ENCODE data around the gene EEF1AKMT4. TPM values are rescaled to one million over a fixed set of nuclear protein-coding genes. Genes with fewer than 3 reads are reported as not detected.
"Not testable (repeated sequence)": the region's sequence is repeated elsewhere in the genome, so short reads cannot be mapped to it uniquely, and the experiment has no call there.

The EEF1AKMT4 gene
- total RNA-seq, 1 donor from 2014 or later, result 4.0 TPM

- DNase-seq (ENCODE audit: low spot score), result no peak
Measured at GRCh38 chr3:184259878-184260723, 10.6 kb downstream of the EEF1AKMT4 start.

- no peak for DNase-seq (ENCODE audit: low spot score)
Measured at GRCh38 chr3:184260724-184261269, 11.3 kb downstream of the EEF1AKMT4 start.

GRCh38 chr3:184261270-184261853, 11.9 kb downstream of the EEF1AKMT4 start, which contains the start of gene CAMK2N2:
TSS of gene CAMK2N2 (minus strand) at chr3:184261553. CDS start at chr3:184261285, 268 bp downstream.
- DNase-seq (ENCODE audit: low spot score), result no peak

GRCh38 chr3:184261854-184262763, 12.6 kb downstream of the EEF1AKMT4 start:
- no peak for DNase-seq (ENCODE audit: low spot score)

GRCh38 chr3:184262764-184263179, 13.3 kb downstream of the EEF1AKMT4 start:
- DNase-seq (ENCODE audit: low spot score), result no peak

GRCh38 chr3:184267249-184267648, 17.8 kb downstream of the EEF1AKMT4 start:
- not testable (repeated sequence) for DNase-seq (ENCODE audit: low spot score)

GRCh38 chr3:184272269-184272668, 22.8 kb downstream of the EEF1AKMT4 start:
- no peak for DNase-seq (ENCODE audit: low spot score)

- no peak for DNase-seq (ENCODE audit: low spot score)
Measured at GRCh38 chr3:184275381-184275701, 25.9 kb downstream of the EEF1AKMT4 start.

- DNase-seq (ENCODE audit: low spot score), result no peak
Measured at GRCh38 chr3:184275961-184276910, 26.8 kb downstream of the EEF1AKMT4 start, which contains the start of gene ECE2. TSS of gene ECE2 (plus strand) at chr3:184276022. CDS start at chr3:184276154, 132 bp downstream.

GRCh38 chr3:184277366-184277765, 27.9 kb downstream of the EEF1AKMT4 start:
- no peak for DNase-seq (ENCODE audit: low spot score)

- DNase-seq (ENCODE audit: low spot score), result no peak
Measured at GRCh38 chr3:184282941-184283340, 33.5 kb downstream of the EEF1AKMT4 start.

GRCh38 chr3:184283681-184284080, 34.2 kb downstream of the EEF1AKMT4 start:
- no peak for DNase-seq (ENCODE audit: low spot score)

- DNase-seq (ENCODE audit: low spot score), result no peak
Measured at GRCh38 chr3:184284696-184285095, 35.2 kb downstream of the EEF1AKMT4 start.

GRCh38 chr3:184289426-184289938, 40.0 kb downstream of the EEF1AKMT4 start:
- no peak for DNase-seq (ENCODE audit: low spot score)

GRCh38 chr3:184290331-184290730, 40.9 kb downstream of the EEF1AKMT4 start:
- DNase-seq (ENCODE audit: low spot score), result no peak

- DNase-seq (ENCODE audit: low spot score), result no peak
Measured at GRCh38 chr3:184291044-184291737, 41.7 kb downstream of the EEF1AKMT4 start.

- no peak for DNase-seq (ENCODE audit: low spot score)
Measured at GRCh38 chr3:184291738-184292445, 42.4 kb downstream of the EEF1AKMT4 start.

- no peak for DNase-seq (ENCODE audit: low spot score)
Measured at GRCh38 chr3:184295771-184296170, 46.3 kb downstream of the EEF1AKMT4 start.

- DNase-seq (ENCODE audit: low spot score), result no peak
Measured at GRCh38 chr3:184296616-184297015, 47.1 kb downstream of the EEF1AKMT4 start.

Measured in mesenteric fat pad (tissue), 1 donor.